ENCODE data around the gene SLC7A7. TPM values are rescaled to one million over a fixed set of nuclear protein-coding genes. Genes with fewer than 3 reads are reported as not detected.

The SLC7A7 gene
- total and polyA plus RNA-seq, 10 of the 15 experiments (the other 5 are each of a cell fraction or from before 2014, with no cell fraction given), result 27.8 to 79.2 (median 50.8) TPM

GRCh38 chr14:22845103-22845394, 29.8 kb upstream of the SLC7A7 start:
- in situ Hi-C loops (cut with MboI) (loop anchor here (5.0 to 10.0 kb wide), 2 partner anchors 68 to 530 kb away; no protein-coding TSS in a partner anchor), intact Hi-C loops (cut with micrococcal nuclease; ENCODE audit: unreplicated experiment) (no loop called here)
- H3K9ac ChIP-seq (ENCODE audit: control insufficient read depth, insufficient read depth, low read length), result no peak overlapping the region
- WGBS (ENCODE audit: insufficient coverage, insufficient replicate concordance, low lambda C conversion rate, missing lambda C conversion rate), result 83% methylated on average over 9 of the region's 9 CpGs
- no peaks in the 10 kb centered on the region for H3K79me2 ChIP-seq (ENCODE audit: control insufficient read depth, insufficient read depth, low read length)
- H3K9me3 ChIP-seq (replicated peaks; ENCODE audit: control insufficient read depth, insufficient read depth, low read length), result no peaks in the 10 kb centered on the region
- peaks cover 4% of the 10 kb centered on the region; the same call in 1 of the 2 replicates for H3K4me1 ChIP-seq (ENCODE audit: control insufficient read depth, insufficient read depth, low read length)
- ChIA-PET CTCF (interaction anchor here (0.6 to 1.6 kb wide), 4 partner anchors 10 to 275 kb away, joined by 3 to 8 read pairs (median 6); no protein-coding TSS in a partner anchor), RAD21 (ENCODE audit: unreplicated experiment) (interaction anchor here (1.0 to 1.2 kb wide), 3 partner anchors 66 to 274 kb away, joined by 3 read pairs; no protein-coding TSS in a partner anchor), SMC1A (ENCODE audit: uncharacterized antibody, unreplicated experiment) (interaction anchor here (0.6 kb wide), 1 partner anchor 55 kb away, joined by 3 read pairs; no protein-coding TSS in a partner anchor), POLR2A (interaction anchor here (0.6 kb wide), 1 partner anchor 132 kb away, joined by 3 read pairs; no protein-coding TSS in a partner anchor)
- H3K27me3 ChIP-seq (replicated peaks in 1 of 2; ENCODE audit: control insufficient read depth in 2 of 2, insufficient read depth in 2 of 2, low read length in 1 of 2), result no peaks in the 10 kb centered on the region
- H3K4me2 ChIP-seq (ENCODE audit: control insufficient read depth, insufficient read depth), result no peak overlapping the region
- no peak for FAIRE-seq
- ATAC-seq, result no peak
- H3K36me3 ChIP-seq (ENCODE audit: control insufficient read depth in 2 of 2, insufficient read depth in 2 of 2, low read length in 1 of 2), result no peaks in the 10 kb centered on the region
- H3K4me3 ChIP-seq, result no peak overlapping the region
- no peaks in the 10 kb centered on the region for H4K20me1 ChIP-seq (ENCODE audit: control insufficient read depth, insufficient read depth)
- DNase-seq (ENCODE audit: low read depth, low spot score), result no peak
- TF ChIP-seq CEBPB (IDR thresholded peaks at IDR 0.05; ENCODE audit: borderline replicate concordance in 1 of 2, low read depth in 2 of 2, low read length in 2 of 2), result no peak
- no peak for TF ChIP-seq EGR1 (IDR thresholded peaks at IDR 0.05; ENCODE audit: borderline replicate concordance in 1 of 2, low read depth in 2 of 2, low read length in 2 of 2)
- no TSS peak for BruUV-seq (replicated peaks)
- H2AFZ ChIP-seq (ENCODE audit: control insufficient read depth, low read depth, low read length), result no peak overlapping the region
- no peak overlapping the region for H3K27ac ChIP-seq (ENCODE audit: control insufficient read depth, insufficient read depth)

GRCh38 chr14:22844221-22845102, 29.2 kb upstream of the SLC7A7 start:
- RAD21 ChIA-PET (ENCODE audit: unreplicated experiment), result interaction anchor here (1.0 to 1.2 kb wide), 3 partner anchors 65 to 273 kb away, joined by 3 read pairs; no protein-coding TSS in a partner anchor
- no peaks in the 10 kb centered on the region for H3K36me3 ChIP-seq (ENCODE audit: control insufficient read depth in 2 of 2, insufficient read depth in 2 of 2, low read length in 1 of 2)

More at GRCh38 chr14:22844221-22845102, 29.2 kb upstream of the SLC7A7 start:
- intact Hi-C loops (cut with micrococcal nuclease; ENCODE audit: unreplicated experiment), result no loop called here
- Histone ChIP-seq H3K4me3 (no peak overlapping the region), H3K9ac (ENCODE audit: control insufficient read depth, insufficient read depth, low read length) (no peak overlapping the region), H3K79me2 (ENCODE audit: control insufficient read depth, insufficient read depth, low read length) (no peaks in the 10 kb centered on the region), H4K20me1 (ENCODE audit: control insufficient read depth, insufficient read depth) (no peaks in the 10 kb centered on the region), H3K27me3 (replicated peaks in 1 of 2; ENCODE audit: control insufficient read depth in 2 of 2, insufficient read depth in 2 of 2, low read length in 1 of 2) (no peaks in the 10 kb centered on the region), H3K4me2 (ENCODE audit: control insufficient read depth, insufficient read depth) (no peak overlapping the region), H3K4me1 (ENCODE audit: control insufficient read depth, insufficient read depth, low read length) (peaks cover 6% of the 10 kb centered on the region; the same call in 1 of the 2 replicates), H3K27ac (ENCODE audit: control insufficient read depth, insufficient read depth) (no peak overlapping the region), H3K9me3 (replicated peaks; ENCODE audit: control insufficient read depth, insufficient read depth, low read length) (no peaks in the 10 kb centered on the region), H2AFZ (ENCODE audit: control insufficient read depth, low read depth, low read length) (no peak overlapping the region)
- in situ Hi-C loops (cut with MboI), result loop anchor here (5.0 to 10.0 kb wide), 2 partner anchors 67 to 530 kb away; no protein-coding TSS in a partner anchor
- FAIRE-seq, result no peak
- 78% methylated on average over 22 of the region's 22 CpGs for WGBS (ENCODE audit: insufficient coverage, insufficient replicate concordance, low lambda C conversion rate, missing lambda C conversion rate)
- SMC1A ChIA-PET (ENCODE audit: uncharacterized antibody, unreplicated experiment), result interaction anchor here (0.6 to 1.0 kb wide), 3 partner anchors 10 to 54 kb away, joined by 3 read pairs; partner anchors contain the start of gene SLC7A7
- DNase-seq (ENCODE audit: low read depth, low spot score), result no peak
- TF ChIP-seq GABPA (IDR thresholded peaks at IDR 0.05; ENCODE audit: low read depth) (no peak), SREBF2 (IDR thresholded peaks at IDR 0.05; ENCODE audit: low read length) (no peak), ZNF592 (IDR thresholded peaks at IDR 0.05) (no peak)
- BruUV-seq (replicated peaks), result no TSS peak
- POLR2A ChIA-PET, result interaction anchor here (0.5 kb wide), 1 partner anchor 20 kb away, joined by 3 read pairs; no protein-coding TSS in a partner anchor
- ATAC-seq, result no peak; the same call in 2 of the 3 replicates
- CTCF ChIA-PET, result interaction anchor here (0.6 to 1.6 kb wide), 2 partner anchors 19 to 274 kb away, joined by 3 to 8 read pairs; no protein-coding TSS in a partner anchor

Data from GM12878 (cell line).